ENCODE data around the gene CRYBG1.

The CRYBG1 gene

DNA sequence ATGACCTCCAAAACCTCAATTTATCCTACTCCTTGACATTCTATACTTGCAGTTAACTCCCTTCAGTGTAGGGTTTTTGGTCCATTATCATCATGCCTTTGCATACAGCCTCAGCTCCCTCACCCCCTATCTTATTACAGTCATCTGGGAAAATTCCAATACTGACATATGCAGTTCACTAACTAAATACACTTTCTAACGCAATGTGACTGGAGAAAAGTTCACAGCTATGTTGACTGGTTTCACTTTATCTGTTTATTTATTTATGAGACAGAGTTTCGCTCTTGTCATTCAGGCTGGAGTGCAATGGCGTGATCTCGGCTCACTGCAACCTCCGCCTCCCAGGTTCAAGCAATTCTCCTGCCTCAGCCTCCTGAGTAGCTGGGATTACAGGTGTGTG, 64.9 kb downstream of the CRYBG1 start:
- no peak for DNase-seq

DNA sequence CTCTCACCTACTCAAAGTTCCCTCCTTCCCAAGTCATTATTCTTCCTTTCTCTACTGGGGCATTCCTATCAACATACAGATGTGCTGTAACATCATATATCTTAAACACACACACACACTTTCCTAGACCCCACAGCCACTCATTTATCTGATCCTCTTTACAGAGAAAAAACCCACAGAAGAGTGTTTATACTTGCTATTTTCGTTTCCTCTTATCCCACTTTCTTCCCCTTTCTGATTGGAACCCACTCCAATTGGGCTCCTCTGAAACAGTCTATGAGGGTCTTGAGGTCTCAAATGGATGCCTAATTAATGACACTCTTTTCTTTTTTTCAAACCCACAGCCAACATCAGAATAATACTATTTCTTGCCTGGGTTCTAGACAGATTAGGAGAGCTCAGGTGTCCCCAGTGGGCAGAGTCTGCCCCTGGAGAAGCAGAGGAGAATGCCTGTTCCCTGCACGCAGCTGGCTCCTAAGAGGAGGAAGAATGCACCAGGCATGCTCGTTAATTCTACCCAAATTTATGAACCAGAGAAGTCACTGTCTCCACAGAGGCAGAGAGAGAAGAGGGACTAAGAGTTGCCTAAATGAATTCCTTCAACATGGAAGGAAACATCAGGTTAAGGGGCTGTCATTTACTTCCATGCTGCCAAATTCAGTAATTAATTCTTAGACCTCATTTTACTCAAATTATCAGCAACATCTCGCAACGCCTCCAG, 65.9 kb downstream of the CRYBG1 start:
- DNase-seq = no peak

DNA sequence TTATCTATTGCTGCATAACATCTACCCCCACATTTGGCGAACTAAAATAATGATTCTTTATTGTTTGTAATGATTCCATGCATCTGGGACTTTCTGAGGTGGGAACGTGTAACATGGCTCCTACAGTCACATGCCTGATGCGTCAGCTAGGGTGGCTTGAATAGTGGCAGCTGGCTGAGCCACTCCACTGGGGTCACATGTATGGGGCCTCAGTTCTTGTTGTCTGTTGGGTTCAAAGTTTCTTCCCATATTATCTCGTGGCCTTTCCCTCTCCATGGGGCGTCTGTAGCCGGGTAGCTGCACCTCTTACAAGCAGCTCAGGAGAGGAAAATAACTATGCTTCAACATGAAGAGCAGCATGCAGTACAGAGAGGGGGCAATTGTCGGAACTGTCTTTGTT, 69.9 kb downstream of the CRYBG1 start:
- DNase-seq = no peak

DNA sequence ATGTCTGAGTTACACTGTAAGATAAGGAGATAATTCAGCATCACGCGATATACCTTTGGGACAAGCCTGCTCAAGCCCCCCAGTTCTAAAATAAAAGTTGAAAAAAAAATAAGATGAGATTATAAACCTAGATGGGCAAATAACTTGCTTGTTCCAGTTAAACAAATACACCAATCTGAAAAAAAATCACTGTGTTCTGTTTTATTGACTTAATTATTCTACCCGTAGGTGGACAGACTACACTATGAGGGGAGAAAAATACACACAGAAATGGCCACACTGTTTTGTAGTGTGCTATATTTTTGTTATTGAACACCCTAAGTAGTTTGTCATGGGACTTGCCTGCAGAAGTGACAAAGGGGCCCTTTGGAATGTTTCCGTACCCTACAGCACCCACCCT, 70.9 kb downstream of the CRYBG1 start:
- no peak for DNase-seq

DNA sequence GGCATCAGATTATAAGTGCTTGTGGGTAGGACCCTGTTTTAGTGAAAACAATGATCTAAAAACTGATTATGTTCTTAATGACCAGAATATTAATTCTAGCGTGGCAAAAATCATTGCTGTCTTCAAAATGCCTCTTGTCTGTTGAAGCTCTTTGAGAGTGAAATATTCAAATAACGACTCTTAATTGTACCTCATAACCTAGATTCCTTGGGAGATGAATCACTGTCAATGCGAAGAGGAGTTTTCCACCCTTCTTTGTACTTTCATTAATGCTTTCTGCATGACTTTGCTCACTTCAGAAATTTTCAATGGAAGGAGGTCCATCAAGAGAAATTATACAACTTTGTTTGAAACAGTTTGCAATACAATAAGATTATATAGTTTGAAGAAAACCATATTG, 71.5 kb downstream of the CRYBG1 start:
- no peak for DNase-seq

DNA sequence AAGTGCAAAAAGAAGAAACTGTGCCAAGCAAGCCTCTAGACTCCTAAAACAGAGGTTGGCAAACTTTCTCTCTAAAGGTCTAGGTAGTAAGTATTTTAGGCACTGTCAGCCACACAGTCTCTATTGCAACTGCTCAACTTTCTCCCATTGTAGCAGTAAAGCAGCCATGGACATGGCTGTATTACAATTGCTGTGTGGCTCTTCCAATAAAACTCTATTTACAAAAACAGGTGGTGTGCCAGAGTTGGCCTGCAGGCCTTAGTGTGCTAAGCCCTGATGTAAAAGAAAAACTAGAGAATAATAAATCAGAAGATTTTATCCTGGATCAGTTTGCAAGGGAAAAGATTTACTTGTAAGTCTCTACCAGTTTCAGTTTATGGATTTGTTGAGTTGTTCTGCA, 74.0 kb downstream of the CRYBG1 start:
- DNase-seq = no peak

DNA sequence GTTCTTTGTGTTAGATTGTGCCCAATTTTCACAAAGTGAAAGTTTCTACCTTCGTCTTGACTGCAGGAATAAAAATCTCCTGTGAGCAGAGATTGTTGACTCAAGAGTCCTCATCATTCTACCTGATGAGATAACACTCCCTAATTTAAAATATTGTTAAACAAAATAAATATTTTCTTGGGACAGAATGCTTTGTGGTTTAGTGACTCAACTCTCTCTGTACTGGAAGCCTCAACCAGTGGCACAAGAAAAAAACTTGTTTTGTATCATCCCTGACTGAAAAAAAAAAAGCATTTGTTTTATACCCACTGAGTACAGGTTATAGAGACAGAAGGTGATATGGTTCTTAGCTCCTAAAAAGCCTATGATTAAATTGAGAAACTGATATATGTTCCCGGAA, 78.9 kb downstream of the CRYBG1 start:
- no peak for DNase-seq

DNA sequence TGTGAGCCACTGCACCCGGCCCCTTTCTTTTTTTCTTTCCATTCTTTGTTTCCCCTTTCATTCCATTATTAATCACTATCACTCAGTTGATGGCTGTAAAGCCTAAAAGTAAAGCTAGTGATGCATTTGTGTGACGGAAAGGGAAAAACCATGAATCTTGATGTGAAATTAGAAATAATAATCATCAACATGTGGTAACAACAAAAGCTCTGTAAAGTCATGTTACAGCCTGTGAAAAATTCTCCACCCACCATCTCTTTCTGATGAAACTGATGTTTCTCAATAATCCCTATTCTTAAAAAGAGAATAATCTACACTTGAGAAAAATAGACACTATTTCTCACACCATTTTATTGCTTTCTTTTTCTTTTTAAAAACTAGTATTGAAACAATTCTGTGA, 80.0 kb downstream of the CRYBG1 start:
- no peak for DNase-seq

DNA sequence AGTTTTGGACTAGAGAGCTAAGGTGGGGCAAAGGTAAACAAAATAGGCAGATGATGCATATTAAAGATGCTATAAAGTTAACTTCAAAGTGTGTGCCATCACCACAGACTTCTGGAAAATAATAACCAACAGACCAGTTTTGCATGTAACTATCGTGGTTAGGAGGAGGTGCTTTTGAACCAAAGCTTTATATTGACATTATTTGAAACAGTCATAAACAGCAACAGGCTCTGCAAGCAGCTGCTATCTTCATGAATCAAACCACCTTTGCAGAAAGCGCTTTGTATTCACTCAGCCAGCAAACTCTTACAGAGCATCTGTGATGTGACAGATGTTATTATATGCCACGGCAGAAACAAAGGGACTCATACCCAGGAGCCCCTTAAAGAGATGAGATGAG, 81.9 kb downstream of the CRYBG1 start:
- DNase-seq = no peak

DNA sequence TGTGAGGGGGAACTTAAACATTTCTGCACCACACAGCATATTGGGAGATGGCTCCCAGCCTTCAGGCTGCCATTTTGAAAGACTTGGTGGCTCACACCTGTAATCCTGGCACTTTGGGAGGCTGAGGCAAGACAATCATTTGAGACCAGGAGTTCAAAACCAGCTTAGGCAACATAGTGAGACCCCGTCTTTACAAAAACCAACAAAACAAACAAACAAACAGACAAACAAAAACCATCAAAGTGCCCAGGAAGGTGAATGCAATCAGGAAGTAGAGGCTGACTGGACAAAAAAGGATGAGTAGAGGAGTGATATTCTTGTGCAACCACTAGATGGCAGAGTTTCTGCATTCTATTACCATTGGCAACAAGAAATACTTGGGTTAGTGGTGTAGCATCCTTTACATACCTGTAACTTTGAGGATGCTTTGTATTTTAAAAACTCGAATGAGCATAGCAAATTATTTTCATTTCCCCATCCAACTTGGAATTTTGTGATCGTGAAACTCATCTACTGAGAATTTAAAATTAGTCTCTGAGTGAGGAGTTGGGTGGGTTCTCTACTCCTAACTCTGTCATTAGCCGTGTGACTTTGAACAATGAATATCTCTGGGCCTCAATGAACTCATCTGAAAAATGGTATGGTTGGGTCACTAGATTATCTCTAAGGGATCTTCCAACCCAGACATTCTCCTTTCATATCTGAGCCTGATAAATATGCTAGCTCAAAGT, 84.4 kb downstream of the CRYBG1 start:
- DNase-seq = no peak

DNA sequence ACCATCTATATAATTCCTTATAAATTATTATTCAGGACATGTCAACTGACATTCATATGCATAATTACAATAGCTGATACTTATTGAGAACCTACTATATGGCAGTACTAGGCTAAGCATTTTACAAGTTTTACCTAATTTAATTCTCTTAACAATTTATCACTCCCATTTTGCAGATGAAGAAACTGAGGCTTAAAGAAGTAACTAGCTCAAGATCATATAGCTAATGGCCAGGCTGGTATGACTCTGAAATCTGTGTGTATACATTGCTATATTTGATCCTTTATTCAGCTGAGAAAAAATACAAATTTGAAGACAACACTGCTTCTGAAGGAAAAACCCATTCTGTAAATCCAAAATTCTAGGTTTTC, 85.0 kb downstream of the CRYBG1 start:
- no peak for DNase-seq

DNA sequence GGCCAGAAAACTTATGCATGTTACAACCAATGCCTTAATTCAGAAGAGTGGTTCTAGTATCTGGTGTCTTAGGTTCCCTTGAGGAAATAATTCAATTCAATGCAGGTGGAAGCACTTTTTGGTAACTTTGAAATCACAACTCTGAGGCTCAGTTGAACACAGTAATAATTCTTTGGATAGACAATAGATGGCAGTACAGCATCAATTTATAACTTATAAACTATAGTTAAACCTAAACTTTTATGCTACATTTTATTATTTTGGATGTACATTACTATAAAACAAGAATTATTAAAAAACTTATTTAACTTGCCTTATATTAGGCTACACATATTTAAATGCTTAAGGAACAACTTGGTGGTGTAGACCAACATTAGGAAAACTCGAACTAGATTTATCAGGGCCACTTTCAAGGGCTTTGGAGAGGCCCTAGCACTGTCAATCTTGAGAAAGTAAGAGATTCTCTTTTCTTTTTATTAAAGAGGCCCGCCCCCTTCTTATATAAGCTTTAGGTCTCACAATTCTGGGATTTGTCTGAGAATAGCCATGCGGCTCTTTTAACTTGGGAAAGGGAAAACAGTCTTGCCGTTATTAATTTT, 85.9 kb downstream of the CRYBG1 start:
- DNase-seq = no peak

DNA sequence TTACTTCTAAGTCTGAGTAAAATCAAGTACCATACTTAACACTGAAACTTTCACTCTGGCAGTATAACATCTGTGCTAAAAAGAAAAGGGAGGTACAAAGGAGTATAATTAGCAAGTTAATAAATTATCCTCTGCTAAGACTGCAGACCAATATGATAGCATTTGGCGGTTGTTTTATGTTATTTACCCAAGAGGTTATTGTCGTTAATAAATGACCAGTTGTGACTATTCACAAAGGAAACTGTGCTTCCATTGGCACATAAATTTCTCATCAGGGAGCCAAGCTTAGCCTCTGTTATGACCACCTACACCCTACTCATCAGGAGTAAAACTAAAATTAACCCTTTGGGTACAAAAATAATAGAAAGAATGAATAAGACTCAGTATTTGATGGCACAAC, 86.5 kb downstream of the CRYBG1 start:
- no peak for DNase-seq

DNA sequence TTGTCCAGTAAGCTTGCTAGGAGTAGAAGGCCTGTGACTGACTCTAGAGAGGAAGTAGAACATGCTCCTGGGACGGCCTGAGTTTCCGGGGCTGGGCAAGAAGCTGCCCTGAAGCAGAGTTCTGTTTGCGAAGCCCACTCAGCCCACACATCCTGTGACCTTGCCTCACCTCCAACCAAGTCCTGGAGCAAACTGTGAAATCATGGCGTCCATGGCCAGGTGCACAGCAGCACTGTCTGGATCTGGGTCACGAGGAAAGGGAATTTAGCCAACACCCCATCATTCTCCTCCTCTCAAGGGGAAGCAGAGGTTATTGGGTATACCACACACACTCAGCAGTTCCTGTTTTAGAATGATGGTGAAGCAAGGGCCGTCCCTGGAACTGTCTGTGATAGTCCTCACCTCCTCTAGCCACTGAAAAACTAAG, 87.5 kb downstream of the CRYBG1 start:
- DNase-seq = no peak

DNA sequence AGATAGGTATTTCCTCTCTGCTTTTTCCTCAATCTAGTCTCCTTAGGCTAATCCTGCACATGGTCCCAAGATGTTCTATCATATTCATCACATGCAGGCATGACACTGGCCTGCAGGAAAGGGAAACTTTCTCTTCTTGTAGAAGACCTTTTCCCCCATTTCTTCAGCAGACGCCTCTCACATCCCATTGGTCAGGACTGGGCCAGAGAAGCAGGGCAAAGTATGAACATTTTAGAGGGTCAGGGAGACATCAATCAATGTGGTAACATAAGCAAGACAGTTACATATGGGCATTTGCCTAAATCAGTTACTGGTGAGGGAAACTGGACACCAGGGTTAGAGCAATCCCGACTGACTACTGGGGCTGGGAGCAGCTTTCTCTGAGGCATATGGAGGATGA, 90.1 kb downstream of the CRYBG1 start:
- no peak for DNase-seq

DNA sequence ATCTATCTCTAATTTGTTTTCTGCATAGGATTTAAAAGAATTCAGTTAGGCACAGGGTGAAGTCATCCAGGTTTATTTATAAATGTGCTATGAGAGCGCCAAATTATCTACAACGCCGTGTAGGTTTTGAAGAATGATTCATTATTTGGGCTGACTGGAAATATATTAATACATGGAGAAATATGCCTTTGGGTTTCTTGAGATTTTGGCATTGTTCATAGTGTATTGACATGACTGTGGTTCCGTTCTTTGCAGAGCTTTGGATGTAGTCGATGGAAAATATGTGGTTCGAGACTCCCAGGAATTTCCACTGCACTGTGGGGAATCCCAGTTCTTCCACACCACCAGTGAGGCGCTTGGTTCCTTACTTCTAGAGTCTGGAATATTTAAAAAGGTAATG, 90.9 kb downstream of the CRYBG1 start:
- DNase-seq = no peak

DNA sequence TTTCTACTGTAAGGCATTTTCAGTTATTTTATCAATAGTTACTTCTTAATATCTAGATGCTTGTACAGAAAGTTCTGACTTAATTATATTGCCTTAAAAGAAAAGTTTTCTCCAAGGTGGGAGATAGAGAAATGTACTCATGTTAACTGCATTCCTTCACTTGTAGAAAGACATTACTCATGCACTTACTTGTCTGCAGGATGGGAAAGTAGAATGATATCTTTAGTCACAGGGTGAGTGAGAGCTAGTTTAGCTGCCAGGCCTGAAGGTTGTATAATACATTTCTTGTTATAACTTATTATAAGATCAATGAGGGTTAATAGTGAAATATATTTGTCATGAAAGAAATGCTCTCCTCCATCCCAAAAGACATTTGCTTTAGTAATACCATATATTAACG, 92.1 kb downstream of the CRYBG1 start:
- DNase-seq = no peak

DNA sequence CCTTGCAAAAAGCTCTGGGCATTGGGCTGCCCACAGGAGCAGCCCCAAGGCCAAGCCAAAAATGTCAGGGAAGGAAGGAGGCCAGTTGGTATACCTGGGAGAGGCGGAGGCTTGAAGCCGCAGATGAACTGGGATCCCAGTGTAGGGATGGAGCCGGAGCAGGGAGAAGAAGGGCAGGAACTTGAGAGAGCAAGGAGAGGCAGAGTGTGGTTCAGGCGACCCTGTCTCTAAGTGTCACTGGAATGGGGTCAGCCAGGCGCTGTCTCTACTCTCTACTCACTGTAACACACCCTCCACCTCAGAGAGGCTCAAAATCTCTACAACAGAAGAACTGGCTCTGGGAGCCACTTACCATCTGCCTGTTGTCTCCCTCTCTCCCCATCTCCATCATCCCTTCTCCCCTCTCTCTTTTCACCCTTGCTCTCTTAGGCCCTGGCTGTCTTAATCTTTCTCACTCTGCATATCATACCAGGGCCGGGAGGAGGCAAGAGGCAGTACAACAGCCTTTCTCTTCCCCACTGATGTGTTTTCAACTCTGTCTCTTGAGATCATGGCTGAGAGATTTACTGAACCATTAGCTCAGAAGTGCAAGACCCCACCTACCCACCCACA, 93.3 kb downstream of the CRYBG1 start:
- no peak for DNase-seq

DNA sequence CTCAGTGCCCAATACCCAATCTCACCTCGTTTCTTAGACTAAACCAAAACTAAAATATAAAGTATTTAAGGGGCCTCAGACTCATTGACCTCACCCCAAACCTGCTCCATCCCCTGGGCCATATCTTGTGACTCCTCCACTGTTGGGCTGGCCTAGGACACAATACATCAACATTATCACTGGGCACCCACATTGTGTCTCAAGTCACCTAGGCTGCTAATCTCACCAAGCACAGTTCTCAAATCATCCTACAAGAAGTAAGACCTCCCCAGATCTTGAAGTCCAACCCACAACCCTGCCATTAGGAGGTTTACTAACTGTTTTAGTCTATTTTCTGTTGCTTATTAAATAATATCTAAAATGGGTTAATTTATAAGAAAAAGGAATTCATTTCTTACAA, 96.2 kb downstream of the CRYBG1 start:
- DNase-seq = no peak

DNA sequence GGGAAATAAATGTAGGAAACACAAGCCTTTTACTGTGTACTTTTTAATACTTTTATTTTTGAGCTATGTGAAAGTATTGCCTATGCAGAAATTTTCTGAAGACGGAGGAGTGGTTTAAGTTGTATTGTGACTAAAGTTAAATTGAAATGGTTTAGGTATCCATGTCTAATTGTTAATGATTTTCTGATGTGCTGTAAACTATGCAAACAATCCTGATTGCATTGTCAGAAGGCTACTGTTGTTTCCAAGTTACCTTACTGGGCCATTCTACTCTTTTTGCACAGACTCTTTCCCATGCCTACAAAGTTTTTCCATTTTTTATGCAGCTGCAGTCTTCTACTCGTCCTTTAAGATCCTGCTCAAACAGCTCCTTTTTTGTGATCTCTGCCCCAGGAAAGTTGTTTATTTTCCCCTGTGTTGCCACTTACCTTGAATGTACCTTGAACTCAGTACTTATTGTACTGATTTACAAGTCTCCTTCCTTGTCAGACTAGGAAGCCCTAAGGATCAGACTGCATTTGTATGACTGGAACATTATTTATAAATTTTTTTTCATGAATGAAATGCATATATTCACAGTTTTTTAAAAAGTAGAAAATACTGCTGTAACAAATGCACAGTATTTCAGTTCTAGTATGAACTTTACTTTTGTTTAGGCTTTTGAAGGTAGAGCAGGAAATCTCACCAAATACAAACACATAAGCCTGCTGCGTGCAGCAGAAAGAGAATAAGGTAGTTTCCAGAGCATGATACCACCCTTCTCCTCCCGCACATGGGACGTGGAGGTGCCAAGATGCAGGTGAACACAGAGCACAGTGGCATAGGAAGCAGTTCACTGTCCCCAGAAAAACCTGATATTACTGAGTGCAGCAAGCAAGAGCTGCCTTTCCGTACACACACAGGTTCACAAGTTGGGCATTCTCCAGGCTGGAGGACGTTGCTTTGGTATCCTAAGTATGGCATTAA, 97.8 kb downstream of the CRYBG1 start:
- DNase-seq = no peak

DNA sequence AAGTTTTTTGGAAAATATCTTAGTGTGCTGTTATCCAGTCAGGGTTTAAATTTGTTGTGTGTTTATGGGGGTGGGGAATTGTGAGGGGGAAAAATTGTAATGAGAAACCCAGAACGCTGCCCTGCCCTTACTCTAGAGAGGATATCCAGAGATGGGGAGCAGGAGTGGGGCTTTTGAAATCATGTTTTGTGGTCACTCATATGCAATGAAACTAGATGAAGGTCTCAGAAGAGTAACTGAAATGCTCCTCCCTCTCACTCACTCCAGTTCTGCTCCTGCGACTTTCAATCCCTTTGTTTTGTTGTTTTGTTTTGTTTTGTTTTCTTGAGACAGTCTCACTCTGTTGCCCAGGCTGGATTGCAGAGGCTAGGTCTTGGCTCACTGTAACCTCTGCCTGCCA, 100.0 kb downstream of the CRYBG1 start:
- DNase-seq = no peak

DNA sequence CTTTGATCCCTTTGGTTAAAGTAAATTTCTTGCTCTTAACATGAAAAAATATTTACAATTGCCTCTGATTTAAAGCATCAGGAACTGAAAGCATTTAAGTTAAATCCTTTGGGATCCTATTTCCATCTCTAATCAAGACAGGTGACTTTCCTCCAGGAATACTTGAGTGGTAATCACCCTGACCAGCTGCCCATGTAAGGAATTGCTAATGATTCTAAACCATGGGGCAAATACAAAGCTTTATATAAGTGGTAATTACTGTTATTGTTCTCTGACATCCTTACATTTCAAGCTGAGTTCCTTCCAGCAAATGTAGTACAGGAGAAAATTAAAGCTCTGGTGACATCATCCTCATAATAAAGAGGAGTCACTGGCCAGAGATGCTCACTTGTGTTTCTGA, 100.6 kb downstream of the CRYBG1 start:
- DNase-seq = no peak

Data from activated naive CD4-positive, alpha-beta T cell treated with anti-CD3 and anti-CD28 coated beads, Interleukin-2, amount 50 U/mL, for 16 hours (primary cell).